SH-SY5Y (cell line): ENCODE results near the gene RHOB.

Experiments used
- GATA2 ChIP-seq: IDR thresholded peaks from 2 replicates; pipeline ENCODE4 v1.6.1; 2011; ENCODE audit warnings: mild to moderate bottlenecking, low read depth, low read length
- GATA3 ChIP-seq: IDR thresholded peaks from 2 replicates; pipeline ENCODE4 v1.6.1; 2011; ENCODE audit warnings: low read depth, mild to moderate bottlenecking, low read length, moderate library complexity

DNA sequence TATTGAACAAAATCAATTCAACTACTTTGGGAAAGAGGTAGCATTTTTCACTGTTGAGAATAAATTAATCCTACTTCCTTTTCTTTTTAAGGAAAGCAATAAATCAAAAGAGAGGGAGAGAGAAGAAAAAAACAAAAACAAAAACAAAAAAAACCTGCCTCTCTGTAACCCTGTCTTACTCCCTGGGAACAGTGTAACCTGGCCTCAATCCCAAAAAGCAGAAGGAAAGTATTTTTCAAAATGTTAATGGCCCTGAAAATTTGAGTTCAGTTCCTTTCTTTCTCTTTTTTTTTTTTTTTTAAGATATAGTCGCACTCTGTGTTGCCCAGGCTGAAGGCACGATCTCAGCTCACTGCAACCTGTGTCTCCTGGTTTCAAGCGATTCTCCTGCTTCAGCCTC is 35.9 kb downstream of the RHOB start:
- TF ChIP-seq GATA2, result no peak
- TF ChIP-seq GATA3, result no peak
